Kidney (tissue), 14 donors: Measurements from ENCODE around the gene FARP1. TPM values are rescaled to one million over a fixed set of nuclear protein-coding genes. Genes with fewer than 3 reads are reported as not detected.

Experiments used
- DNase-seq, 5 donors: peaks; one replicate each; pipeline ENCODE4 v3.0.0-alpha.2; 2013 to 2020
- FAIRE-seq: peaks from 2 replicates; lab custom pipeline; 2012; peaks lifted over from hg19 to GRCh38; lab: Jason Lieb, UNC
- H3K27ac ChIP-seq, 2 donors: one replicate each; pipeline ENCODE4 v1.7.0; 2013; ENCODE audit warnings: low read depth in 2 of 2, low read length in 2 of 2, inconsistent platforms in 1 of 2
- H3K27me3 ChIP-seq: one replicate; pipeline ENCODE4 v1.7.1; 2013; ENCODE audit warnings: low read length, inconsistent platforms; ENCODE audit not compliant: control insufficient read depth, insufficient read depth
- H3K36me3 ChIP-seq, 3 donors: one replicate each; pipeline versions ENCODE4 v1.7.0 to v1.7.1; 2013; ENCODE audit warnings: low read length in 3 of 3, control low read depth in 1 of 3, inconsistent platforms in 1 of 3; ENCODE audit not compliant: insufficient read depth in 3 of 3, control insufficient read depth in 2 of 3
- H3K4me1 ChIP-seq, 3 donors: one replicate each; pipeline versions ENCODE4 v1.7.0 to v1.7.1; 2013; ENCODE audit warnings: low read length in 3 of 3, inconsistent platforms in 1 of 3, low read depth in 1 of 3; ENCODE audit not compliant: control insufficient read depth in 2 of 3, insufficient read depth in 2 of 3
- H3K4me3 ChIP-seq, 3 donors: one replicate each; pipeline versions ENCODE4 v1.7.0 to v1.8.1; 2013; ENCODE audit warnings: low read length in 3 of 3, control low read depth in 1 of 3, inconsistent platforms in 1 of 3
- H3K9ac ChIP-seq, 3 donors: one replicate each; pipeline versions ENCODE4 v1.7.0 to v1.7.1; 2013; ENCODE audit warnings: low read length in 3 of 3, control low read depth in 1 of 3, inconsistent platforms in 1 of 3
- H3K9me3 ChIP-seq, 3 donors: one replicate each; pipeline versions ENCODE4 v1.7.0 to v1.7.1; 2013; ENCODE audit warnings: low read length in 3 of 3, control low read depth in 1 of 3, inconsistent platforms in 1 of 3; ENCODE audit not compliant: control insufficient read depth in 2 of 3, insufficient read depth in 1 of 3
- intact Hi-C: fragments of 100-400 bp; cut with DNase I; formaldehyde crosslinking; loops from one replicate; pipeline ENCODE4 v1.11.1; 2022
- polyA plus RNA-seq: library from polyadenylated mRNA; stranded (reverse); fragments of 350-450 nt; fragmentation: Illumina TruSeq; extraction: RNeasy Lipid Tissue Mini Kit (QIAGEN cat#74804); gene quantifications from one replicate; pipeline ENCODE4 v1.2.3, GENCODE V29; 2014; ENCODE audit warnings: low read depth, low replicate concordance; ENCODE audit not compliant: insufficient read depth
- total RNA-seq: library from RNA; stranded (reverse); fragmentation: NEBNext Ultra II Directional; extraction: Animal tissue kit (Norgen Biotek cat#: 25700); gene quantifications from one replicate; pipeline ENCODE4 v1.2.1, GENCODE V29; 2021
- TF ChIP-seq, protein P1 (sequence below): IDR thresholded peaks from 3 replicates; pipeline ENCODE4 v1.5.1; 2012; ENCODE audit warnings: mild to moderate bottlenecking, moderate library complexity, borderline replicate concordance; ENCODE audit not compliant: insufficient read depth; ENCODE audit errors: extremely low read depth
- donor health status: control.
- donor health status: control.
- donor health status: control.
- donor health status: control.
- donor health status: control.
- donor health status: DM: yes; HTN: yes; CAD: no.
- donor health status: Normal renal cell carcinoma (clear cell type).

Gene FARP1
- total and polyA plus RNA-seq, 2 donors from 2014 or later, result 123 to 229 TPM

DNA sequence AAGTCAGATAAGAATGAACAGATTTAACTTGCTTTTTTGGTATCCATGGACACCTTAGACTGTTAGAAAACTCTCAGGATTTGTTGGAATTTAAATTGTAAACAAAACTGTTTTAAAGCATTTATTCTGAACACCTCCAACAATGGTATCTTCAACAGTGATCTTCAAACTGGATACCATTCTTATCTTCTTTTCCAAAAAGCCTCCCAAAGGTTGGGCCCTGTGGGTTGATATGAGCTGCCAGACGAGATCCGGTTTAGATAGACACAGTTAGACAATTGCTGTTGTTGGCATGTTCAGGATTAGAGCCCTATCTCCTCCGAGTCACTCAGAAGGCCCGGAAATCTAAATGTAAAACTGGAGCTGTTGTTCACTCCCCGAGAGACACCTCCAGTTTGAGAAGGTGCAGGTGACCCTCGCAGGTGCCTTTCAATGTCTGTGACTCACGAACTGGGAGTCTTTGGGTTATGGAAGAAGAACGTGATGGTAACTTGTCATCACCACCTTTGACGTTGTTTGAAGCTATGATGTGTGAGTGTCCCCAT lies 177.7 kb downstream of the FARP1 start:
- peaks cover 5 to 14% (median 5%) of the 10 kb centered on the region in 3 donors for H3K4me1 ChIP-seq
- no peaks in the 10 kb centered on the region for H3K9me3 ChIP-seq
- no peak for DNase-seq
- TF ChIP-seq, protein P1, sequence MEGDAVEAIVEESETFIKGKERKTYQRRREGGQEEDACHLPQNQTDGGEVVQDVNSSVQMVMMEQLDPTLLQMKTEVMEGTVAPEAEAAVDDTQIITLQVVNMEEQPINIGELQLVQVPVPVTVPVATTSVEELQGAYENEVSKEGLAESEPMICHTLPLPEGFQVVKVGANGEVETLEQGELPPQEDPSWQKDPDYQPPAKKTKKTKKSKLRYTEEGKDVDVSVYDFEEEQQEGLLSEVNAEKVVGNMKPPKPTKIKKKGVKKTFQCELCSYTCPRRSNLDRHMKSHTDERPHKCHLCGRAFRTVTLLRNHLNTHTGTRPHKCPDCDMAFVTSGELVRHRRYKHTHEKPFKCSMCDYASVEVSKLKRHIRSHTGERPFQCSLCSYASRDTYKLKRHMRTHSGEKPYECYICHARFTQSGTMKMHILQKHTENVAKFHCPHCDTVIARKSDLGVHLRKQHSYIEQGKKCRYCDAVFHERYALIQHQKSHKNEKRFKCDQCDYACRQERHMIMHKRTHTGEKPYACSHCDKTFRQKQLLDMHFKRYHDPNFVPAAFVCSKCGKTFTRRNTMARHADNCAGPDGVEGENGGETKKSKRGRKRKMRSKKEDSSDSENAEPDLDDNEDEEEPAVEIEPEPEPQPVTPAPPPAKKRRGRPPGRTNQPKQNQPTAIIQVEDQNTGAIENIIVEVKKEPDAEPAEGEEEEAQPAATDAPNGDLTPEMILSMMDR, result no peak
- intact Hi-C loops, result no loop called here
- no peak overlapping the region for H3K9ac ChIP-seq
- H3K27me3 ChIP-seq, result no peaks in the 10 kb centered on the region
- FAIRE-seq, result no peak
- H3K36me3 ChIP-seq, result no peaks in the 10 kb centered on the region
- H3K4me3 ChIP-seq, result no peak overlapping the region
- no peak overlapping the region for H3K27ac ChIP-seq

DNA sequence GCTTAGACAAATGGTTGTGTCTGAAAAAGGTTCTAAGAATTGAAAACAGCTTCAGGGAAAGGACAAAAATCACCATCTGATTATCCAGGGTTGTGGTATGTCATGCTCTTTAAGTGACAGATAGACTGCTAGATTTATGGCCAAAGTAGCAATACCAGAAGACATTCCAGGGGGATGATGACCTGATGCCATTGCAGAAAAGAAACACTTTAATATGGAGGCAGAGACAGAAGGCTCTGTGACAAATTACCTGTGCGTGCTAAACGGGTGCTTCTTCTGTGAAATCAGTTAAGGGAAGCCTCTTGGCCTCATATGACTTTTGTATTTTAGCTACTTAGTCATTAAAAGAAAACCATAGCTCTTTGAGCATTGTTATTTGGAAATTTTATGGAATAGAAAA lies 178.5 kb downstream of the FARP1 start:
- no peak overlapping the region for H3K4me3 ChIP-seq
- no peak overlapping the region for H3K27ac ChIP-seq
- TF ChIP-seq, protein P1, result no peak
- intact Hi-C loops, result no loop called here
- no peaks in the 10 kb centered on the region for H3K27me3 ChIP-seq
- peaks cover 2 to 20% (median 4%) of the 10 kb centered on the region in 3 donors for H3K4me1 ChIP-seq
- FAIRE-seq (no peak), DNase-seq (no peak)
- no peaks in the 10 kb centered on the region for H3K36me3 ChIP-seq
- no peak overlapping the region for H3K9ac ChIP-seq
- no peaks in the 10 kb centered on the region for H3K9me3 ChIP-seq

DNA sequence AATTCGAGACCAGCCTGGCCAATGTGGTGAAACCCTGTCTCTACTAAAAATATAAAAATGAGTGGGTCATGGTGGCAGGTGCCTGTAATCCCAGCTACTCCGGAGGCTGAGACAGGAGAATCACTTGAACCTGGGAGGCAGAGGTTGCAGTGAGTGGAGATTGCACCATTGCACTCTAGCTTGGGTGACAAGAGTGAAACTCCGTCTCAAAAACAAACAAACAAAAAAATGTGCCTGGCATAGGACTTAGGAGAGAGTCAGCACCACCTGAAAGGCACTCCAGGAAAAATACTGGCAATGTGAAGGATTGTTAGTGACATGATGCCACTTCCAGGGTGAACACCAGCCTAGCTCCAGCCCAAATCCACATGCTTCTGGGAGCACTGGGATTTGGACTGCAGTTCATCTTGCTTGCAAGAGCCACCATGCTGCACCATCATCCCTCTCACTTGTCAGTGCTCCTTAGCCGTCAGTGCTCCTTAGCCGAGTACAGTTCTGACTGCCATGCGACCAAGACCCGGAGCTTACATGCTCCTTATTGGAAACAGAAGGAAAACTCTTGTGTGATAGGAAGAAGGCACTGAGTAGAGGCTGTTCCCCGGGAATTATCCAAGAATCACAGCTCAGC lies 179.3 kb downstream of the FARP1 start:
- Histone ChIP-seq H3K36me3 (no peaks in the 10 kb centered on the region), H3K9ac (no peak overlapping the region), H3K4me3 (no peak overlapping the region), H3K27ac (no peak overlapping the region), H3K4me1 (peaks cover 2 to 27% (median 4%) of the 10 kb centered on the region in 3 donors), H3K9me3 (no peaks in the 10 kb centered on the region), H3K27me3 (no peaks in the 10 kb centered on the region)
- FAIRE-seq (no peak), DNase-seq (no peak)
- intact Hi-C loops, result no loop called here
- TF ChIP-seq, protein P1, result no peak

DNA sequence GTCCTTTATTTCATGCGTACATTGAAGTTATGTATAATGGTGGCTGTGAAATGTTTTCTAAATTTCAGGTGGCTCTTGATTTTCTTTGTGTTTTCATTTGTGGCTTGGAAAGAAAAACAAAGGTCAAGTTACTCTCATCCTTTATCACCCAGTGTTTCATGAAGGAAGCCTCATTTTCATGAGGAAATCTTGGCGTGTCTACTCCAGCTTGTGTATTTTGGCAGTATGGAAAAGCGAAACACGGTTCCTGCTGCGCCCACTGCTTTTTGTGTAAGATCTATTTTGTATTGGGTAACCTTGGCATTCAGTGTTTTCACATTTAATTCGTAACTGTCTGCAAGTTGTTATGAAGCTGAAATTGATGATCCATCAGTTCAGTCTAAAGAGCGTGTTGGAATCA lies 181.2 kb downstream of the FARP1 start:
- Histone ChIP-seq H3K9ac (no peak overlapping the region), H3K27ac (no peak overlapping the region), H3K9me3 (no peaks in the 10 kb centered on the region), H3K4me3 (no peak overlapping the region), H3K36me3 (no peaks in the 10 kb centered on the region), H3K27me3 (no peaks in the 10 kb centered on the region), H3K4me1 (peaks cover 5 to 46% (median 15%) of the 10 kb centered on the region in 3 donors)
- no peak for DNase-seq
- intact Hi-C loops, result no loop called here
- TF ChIP-seq, protein P1, result no peak
- FAIRE-seq, result no peak
